Keratinocyte (primary cell): Measurements from ENCODE around the gene ESRP2.

ENCODE experiments used
- CTCF ChIP-seq, 3 experiments: IDR thresholded peaks in 1 of 3; conservative IDR thresholded peaks in 1 of 3; optimal IDR thresholded peaks in 1 of 3; 2 replicates in 2 of 3; 3 replicates in 1 of 3; pipeline versions ENCODE3 to v1.5.1; 2011; ENCODE audit warnings: low read length in 3 of 3, mild to moderate bottlenecking in 3 of 3, moderate library complexity in 2 of 3, control low read depth in 1 of 3, inconsistent platforms in 1 of 3; ENCODE audit not compliant: insufficient read depth in 2 of 3; ENCODE audit errors: extremely low read depth in 1 of 3
- EZH2 ChIP-seq: IDR thresholded peaks from one replicate; pipeline ENCODE4 v1.6.1; 2012; ENCODE audit warnings: inconsistent platforms, mild to moderate bottlenecking, low read length, moderate library complexity

GRCh38 chr16:68194251-68194650, 41.7 kb downstream of the ESRP2 start:
- TF ChIP-seq CTCF (optimal IDR thresholded peaks at IDR 0.05 in 1 of 3, IDR thresholded peaks at IDR 0.05 in 1 of 3, conservative IDR thresholded peaks at IDR 0.05 in 1 of 3; ENCODE audit: extremely low read depth in 1 of 3, insufficient read depth in 2 of 3, low read length in 3 of 3) (no peak), EZH2 (no peak)
